ENCODE measurements around the gene PLIN3. TPM values are rescaled to one million over a fixed set of nuclear protein-coding genes. Genes with fewer than 3 reads are reported as not detected.

The PLIN3 gene
- total and polyA plus RNA-seq, 2 donors (not counting 3 experiments of a cell fraction or from before 2014, with no cell fraction given), result 76.8 to 88.9 TPM

DNA sequence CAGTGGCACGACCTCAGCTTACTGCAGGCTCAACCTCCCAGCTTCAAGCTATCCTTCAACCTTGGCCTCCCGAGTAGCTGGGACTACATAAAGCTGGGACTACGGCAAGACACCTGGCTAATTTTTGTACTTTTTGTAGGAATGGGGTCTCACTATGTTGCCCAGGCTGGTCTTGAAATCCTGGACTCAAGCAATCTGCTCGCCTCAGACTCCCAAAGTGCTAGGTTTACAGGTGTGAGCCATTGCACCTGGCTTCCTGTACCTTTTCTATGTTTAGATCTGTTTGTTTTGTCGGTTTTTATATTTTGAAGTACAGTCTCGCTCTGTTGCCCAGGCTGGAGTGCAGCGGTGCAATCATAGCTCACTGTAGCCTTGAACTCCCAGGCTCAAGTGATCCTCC lies 18.4 kb downstream of the PLIN3 start:
- Histone ChIP-seq H3K27me3 (ENCODE audit: control insufficient read depth in 2 of 2, insufficient read depth in 2 of 2, low read length in 2 of 2) (no peaks in the 10 kb centered on the region), H3K4me2 (ENCODE audit: insufficient read depth, low read length) (no peak overlapping the region), H3K27ac (ENCODE audit: insufficient read depth, low read depth, low read length) (no peak overlapping the region), H3K9ac (replicated peaks; ENCODE audit: extremely low read depth, insufficient read depth, low read length) (no peak overlapping the region), H4K20me1 (replicated peaks; ENCODE audit: control insufficient read depth, extremely low read depth, insufficient read depth, low read length) (no peaks in the 10 kb centered on the region), H2AFZ (ENCODE audit: low read depth, low read length) (no peak overlapping the region), H3K9me1 (replicated peaks; ENCODE audit: control insufficient read depth, extremely low read depth, insufficient read depth, low read length) (no peaks in the 10 kb centered on the region), H3K36me3 (ENCODE audit: control insufficient read depth in 2 of 2, extremely low read depth in 1 of 2, insufficient read depth in 2 of 2, low read length in 2 of 2) (peaks cover 8 to 22% of the 10 kb centered on the region in 2 experiments), H3K9me3 (replicated peaks; ENCODE audit: control insufficient read depth, insufficient read depth, low read length) (no peaks in the 10 kb centered on the region), H3K4me1 (ENCODE audit: control insufficient read depth, extremely low read depth, insufficient read depth, low read length) (no peaks in the 10 kb centered on the region), H3K79me2 (ENCODE audit: control insufficient read depth, insufficient read depth, low read length) (no peaks in the 10 kb centered on the region), H3K4me3 (replicated peaks in 1 of 3; ENCODE audit: insufficient read depth in 1 of 3, low read depth in 1 of 3, low read length in 3 of 3) (no peak overlapping the region)
- dilution Hi-C loops (cut with MboI; ENCODE audit: extremely low pct_ligation_motif_present, low sequenced_read_pairs) (no loop called here), intact Hi-C loops (cut with micrococcal nuclease) (no loop called here)
- TF ChIP-seq, protein P1, sequence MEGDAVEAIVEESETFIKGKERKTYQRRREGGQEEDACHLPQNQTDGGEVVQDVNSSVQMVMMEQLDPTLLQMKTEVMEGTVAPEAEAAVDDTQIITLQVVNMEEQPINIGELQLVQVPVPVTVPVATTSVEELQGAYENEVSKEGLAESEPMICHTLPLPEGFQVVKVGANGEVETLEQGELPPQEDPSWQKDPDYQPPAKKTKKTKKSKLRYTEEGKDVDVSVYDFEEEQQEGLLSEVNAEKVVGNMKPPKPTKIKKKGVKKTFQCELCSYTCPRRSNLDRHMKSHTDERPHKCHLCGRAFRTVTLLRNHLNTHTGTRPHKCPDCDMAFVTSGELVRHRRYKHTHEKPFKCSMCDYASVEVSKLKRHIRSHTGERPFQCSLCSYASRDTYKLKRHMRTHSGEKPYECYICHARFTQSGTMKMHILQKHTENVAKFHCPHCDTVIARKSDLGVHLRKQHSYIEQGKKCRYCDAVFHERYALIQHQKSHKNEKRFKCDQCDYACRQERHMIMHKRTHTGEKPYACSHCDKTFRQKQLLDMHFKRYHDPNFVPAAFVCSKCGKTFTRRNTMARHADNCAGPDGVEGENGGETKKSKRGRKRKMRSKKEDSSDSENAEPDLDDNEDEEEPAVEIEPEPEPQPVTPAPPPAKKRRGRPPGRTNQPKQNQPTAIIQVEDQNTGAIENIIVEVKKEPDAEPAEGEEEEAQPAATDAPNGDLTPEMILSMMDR (IDR thresholded peaks at IDR 0.05; ENCODE audit: extremely low read depth in 1 of 2, insufficient read depth in 1 of 2, low read depth in 1 of 2, low read length in 2 of 2), result no peak
- TF ChIP-seq, protein P2, sequence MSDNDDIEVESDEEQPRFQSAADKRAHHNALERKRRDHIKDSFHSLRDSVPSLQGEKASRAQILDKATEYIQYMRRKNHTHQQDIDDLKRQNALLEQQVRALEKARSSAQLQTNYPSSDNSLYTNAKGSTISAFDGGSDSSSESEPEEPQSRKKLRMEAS (IDR thresholded peaks at IDR 0.05; ENCODE audit: insufficient read depth, insufficient read length), result no peak
- no peak for TF ChIP-seq JUN (IDR thresholded peaks at IDR 0.05; ENCODE audit: borderline replicate concordance, insufficient read depth, insufficient read length, low read depth)
- TF ChIP-seq FOS (IDR thresholded peaks at IDR 0.05; ENCODE audit: borderline replicate concordance, insufficient read depth, low read length), result no peak
- TF ChIP-seq POLR2A (IDR thresholded peaks at IDR 0.05; ENCODE audit: low read depth, low read length), result no peak
- FAIRE-seq (no peak), DNase-seq (ENCODE audit: low read depth, low spot score) (no peak)
- POLR2A ChIA-PET, result interaction anchor here (1.3 kb wide), 1 partner anchor 36 kb away, joined by 6 read pairs; no protein-coding TSS in a partner anchor
- BruUV-seq (replicated peaks), result no TSS peak
- CTCF ChIA-PET, result interaction anchor here (1.2 to 8.7 kb wide), 3 partner anchors 9 to 63 kb away, joined by 3 to 514 read pairs (median 8); no protein-coding TSS in a partner anchor
